ENCODE data around the gene PEX14.

The PEX14 gene

GRCh38 chr1:10650556-10651388 is 176.0 kb downstream of the PEX14 start:
- DNase-seq (ENCODE audit: low read depth): no peak

GRCh38 chr1:10651389-10651766 is 176.6 kb downstream of the PEX14 start:
- no peak for DNase-seq (ENCODE audit: low read depth)

GRCh38 chr1:10651793-10652192 is 177.0 kb downstream of the PEX14 start:
- DNase-seq (ENCODE audit: low read depth): no peak

GRCh38 chr1:10652626-10653025 is 177.9 kb downstream of the PEX14 start:
- no peak for DNase-seq (ENCODE audit: low read depth)

- no peak for DNase-seq (ENCODE audit: low read depth)
Observed at GRCh38 chr1:10653370-10654125, 178.8 kb downstream of the PEX14 start.

- no peak for DNase-seq (ENCODE audit: low read depth)
Observed at GRCh38 chr1:10655002-10655401, 180.3 kb downstream of the PEX14 start.

GRCh38 chr1:10656431-10656830 is 181.7 kb downstream of the PEX14 start:
- no peak for DNase-seq (ENCODE audit: low read depth)

- no peak for DNase-seq (ENCODE audit: low read depth)
Observed at GRCh38 chr1:10657088-10657847, 182.5 kb downstream of the PEX14 start.

- no peak for DNase-seq (ENCODE audit: low read depth)
Observed at GRCh38 chr1:10658396-10659066, 183.8 kb downstream of the PEX14 start.

GRCh38 chr1:10659218-10659617 is 184.5 kb downstream of the PEX14 start:
- no peak for DNase-seq (ENCODE audit: low read depth)

GRCh38 chr1:10659646-10660540 is 185.1 kb downstream of the PEX14 start:
- no peak for DNase-seq (ENCODE audit: low read depth)

GRCh38 chr1:10661453-10661852 is 186.7 kb downstream of the PEX14 start:
- DNase-seq (ENCODE audit: low read depth): no peak

GRCh38 chr1:10662090-10662688 is 187.4 kb downstream of the PEX14 start:
- no peak for DNase-seq (ENCODE audit: low read depth)

GRCh38 chr1:10662824-10663677 is 188.3 kb downstream of the PEX14 start:
- DNase-seq (ENCODE audit: low read depth): no peak

GRCh38 chr1:10663678-10664035 is 188.9 kb downstream of the PEX14 start:
- no peak for DNase-seq (ENCODE audit: low read depth)

- DNase-seq (ENCODE audit: low read depth): no peak
Observed at GRCh38 chr1:10664251-10664650, 189.5 kb downstream of the PEX14 start.

- no peak for DNase-seq (ENCODE audit: low read depth)
Observed at GRCh38 chr1:10665226-10665625, 190.5 kb downstream of the PEX14 start.

GRCh38 chr1:10665930-10666850 is 191.4 kb downstream of the PEX14 start:
- DNase-seq (ENCODE audit: low read depth): no peak
